ENCODE data around the gene GRM4.

GRM4 gene

DNA sequence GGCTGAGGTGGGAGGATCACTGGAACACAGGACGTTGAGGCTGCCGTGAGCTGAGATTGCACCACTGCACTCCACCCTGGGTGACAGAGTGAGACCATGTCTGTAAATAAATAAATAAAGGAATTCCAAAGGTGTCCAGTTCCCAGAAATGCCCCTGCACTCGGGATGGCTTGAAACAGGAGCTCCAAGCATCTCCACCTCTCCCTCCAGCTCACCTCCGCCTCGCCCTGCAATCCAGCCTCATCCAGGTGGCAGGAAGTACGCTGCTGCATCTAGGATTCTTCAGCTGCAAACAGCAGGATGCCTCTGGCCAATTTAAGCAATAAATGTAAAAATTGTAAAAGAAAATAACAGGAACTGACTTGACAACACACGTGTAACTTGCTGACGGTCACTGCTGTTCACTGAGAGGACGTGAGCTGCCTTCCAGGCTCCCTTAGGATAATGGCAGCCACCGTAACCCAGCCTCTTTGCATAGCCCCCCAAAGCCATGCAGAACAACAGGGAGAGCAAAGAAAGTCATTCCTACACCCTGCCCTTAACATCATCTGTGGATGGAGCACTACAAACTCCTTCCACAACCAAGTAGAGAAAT is 11.4 kb upstream of the GRM4 start:
- no peak for DNase-seq (ENCODE audit: low read depth)

DNA sequence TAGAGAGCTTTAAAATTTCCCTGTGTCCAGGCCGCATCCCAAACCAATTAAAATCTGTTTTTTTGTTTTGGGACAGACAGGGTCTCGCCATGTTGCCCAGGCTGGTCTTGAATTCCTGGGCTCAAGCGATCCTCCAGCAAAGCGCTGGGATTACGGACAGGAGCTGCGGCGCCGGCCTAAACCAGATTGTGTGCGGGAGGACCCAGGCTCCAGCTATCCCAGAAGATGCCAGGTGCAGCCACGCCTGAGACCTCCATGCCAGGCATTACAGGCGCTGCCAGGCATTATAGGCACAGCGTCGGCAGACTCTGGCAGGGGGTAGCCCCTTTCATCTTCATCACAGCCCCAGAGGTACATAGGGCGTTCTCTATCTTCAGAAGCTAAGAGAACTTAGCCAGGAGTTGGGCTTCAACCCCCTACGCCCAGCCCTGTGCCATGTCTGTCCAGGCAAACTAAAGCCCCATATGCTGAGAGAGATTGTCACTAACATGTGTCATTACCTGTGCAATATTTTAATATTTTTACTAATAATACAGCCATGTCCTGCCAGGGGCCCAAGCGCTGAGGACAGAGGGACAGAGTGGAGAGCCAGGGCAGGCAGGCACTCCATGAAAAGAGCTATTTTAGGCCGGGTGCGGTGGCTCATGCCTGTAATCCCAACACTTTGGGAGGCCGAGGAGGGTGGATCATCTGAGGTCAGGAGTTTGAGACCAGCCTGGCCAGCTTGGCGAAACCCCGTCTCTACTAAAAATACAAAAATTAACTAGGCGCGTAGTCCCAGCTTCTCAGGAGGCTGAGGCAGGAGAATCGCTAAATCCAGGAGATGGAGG is 9.8 kb upstream of the GRM4 start:
- no peak for DNase-seq (ENCODE audit: low read depth)

DNA sequence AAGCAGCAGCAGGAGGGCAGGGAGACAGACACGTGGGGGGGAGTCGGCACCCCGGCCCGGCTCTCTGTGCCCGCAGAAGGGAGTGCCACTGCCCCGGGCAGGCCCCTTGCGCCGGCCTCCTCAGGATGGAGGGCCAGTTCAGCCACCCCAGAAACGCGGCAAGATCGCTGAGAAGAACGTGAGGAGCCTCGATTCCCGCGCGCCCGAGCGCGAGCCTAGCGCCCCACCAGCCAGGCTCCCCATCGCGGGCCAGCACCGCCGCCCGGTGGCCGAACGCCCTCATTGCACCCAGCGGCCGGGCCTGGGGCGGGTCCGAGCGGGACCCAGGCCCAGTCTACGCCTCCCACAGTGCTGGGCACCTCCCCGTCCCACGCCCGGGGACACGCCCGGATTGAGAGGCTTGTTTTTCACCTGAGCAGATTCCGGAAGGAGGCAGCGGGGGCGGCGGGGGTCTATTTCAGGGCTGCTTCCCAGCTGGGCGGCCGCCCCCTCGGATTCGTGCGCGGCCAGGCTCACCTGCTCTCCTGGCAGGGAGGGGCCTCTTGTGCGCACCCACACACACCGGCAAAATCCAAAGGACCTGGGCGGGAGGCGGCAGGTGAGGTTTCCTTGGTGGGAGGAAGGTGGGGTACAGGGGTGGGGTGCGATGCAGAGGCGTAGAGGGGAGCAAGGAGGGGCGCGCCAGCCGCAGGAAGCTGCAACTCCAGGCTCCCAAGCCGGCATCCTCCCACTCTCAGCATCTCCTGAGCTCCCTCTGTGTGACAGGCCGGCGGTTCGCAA is 9.0 kb upstream of the GRM4 start:
- peak; percentile 62 for DNase-seq (ENCODE audit: low read depth)

DNA sequence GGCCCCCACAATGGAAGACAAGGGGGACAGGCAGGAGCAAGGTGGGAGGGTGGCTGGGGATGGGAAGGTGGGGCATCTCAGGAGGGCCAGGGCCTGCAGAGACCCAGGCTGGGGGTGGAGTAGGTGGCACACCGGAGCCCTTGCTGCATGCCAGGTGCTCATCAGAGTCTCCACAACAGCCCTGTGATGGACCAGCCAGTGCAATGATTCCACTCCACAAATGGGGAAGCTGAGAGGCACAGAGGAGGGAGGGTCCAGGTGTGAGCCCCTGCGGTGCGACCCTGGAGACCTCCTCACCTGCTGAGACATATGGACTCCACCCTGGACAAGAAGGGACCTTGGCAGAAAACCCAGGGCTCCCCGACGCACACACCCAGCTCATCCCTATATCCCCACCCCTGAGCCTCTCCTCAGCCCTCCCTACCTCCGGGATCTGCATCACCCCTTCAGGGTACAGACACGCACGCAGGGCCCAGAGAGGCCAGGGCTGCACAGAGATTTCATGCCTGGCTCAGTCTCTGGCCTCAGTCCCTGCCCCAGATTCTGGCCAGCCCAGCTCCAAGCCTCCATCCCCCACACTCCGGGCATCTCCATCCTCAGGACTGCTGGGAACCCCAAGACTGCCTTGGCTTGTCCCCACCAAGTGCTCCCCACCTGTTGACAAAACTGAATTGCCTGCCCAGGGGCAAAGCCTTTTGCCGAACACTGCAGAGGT is 7.1 kb upstream of the GRM4 start:
- DNase-seq (ENCODE audit: low read depth): no peak

DNA sequence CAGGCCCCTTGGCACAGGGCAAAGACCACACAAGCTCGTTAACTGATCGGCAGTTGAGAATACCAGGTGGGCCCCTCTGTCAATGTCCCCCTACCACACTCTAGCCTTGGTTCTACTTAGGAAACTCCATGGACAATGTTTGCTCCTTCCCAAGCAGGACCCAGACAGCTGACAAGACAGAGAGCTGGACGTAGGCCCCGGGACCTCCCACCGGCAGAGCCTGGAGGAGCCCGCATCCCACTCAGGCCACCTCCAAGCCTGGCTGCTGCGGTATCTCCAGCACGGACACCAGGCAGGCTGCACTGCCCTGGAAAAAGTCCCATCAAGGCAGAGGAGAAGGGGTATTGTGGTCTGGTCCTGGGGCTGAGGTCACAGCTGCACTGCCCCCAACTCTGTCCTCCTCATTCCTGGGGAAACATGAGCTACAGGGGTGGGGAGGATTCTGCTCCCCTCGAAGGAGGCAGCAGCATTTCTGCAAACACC is 6.2 kb upstream of the GRM4 start:
- DNase-seq (ENCODE audit: low read depth): no peak

DNA sequence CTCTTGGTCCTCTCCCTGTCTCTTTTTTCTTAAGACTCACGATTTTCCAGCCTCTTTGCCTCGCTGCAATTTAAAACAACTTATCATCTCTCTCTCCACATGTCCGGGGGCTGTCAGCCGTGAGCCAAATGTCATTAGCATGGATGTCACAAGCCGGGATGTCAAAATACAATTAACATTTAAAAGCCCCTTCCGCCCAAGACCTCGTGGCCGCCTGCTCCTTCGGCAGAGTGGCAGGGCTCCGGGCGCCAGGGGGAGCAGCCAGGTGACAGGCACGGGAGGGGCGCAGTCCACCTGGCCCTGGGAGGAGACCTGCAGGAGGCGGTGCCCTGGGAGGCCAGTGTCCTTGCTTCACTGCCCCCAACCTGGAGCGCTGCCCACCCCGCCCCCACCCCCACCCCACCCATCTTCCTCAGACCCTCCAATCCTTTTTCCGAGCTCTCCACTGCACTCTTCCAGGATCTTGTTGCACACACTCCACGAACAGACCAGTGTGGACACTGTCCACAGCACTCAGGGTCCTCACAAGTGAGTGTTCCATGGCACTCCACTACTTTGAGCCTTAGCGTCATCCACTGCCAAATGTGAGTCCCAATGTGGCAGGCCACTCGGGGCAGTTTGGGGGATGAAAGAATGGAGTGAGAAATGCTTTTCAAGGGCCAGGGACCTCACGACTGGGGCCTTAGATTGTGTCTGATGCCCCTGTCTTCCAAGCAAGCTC is 5.6 kb upstream of the GRM4 start:
- DNase-seq (ENCODE audit: low read depth): no peak

DNA sequence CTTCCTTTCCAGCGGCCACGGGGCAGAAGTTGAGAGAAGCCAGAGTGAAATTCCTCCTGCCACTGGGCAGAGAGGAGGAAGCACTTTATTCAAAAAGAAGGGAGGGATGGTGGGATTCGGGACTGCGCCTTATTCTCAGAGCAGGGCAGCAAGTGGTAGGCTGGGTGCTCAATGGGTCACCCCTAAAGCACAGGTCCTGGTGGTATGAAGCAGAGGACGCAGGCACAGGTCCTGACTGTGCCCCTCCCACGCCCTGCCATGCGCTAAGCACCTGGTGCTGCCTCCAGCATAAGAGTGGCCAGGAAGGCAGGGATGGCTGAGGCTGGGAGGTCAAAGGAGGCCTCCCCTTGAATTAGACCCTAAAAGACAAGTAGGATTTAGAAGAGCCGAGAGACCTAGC is 4.9 kb upstream of the GRM4 start:
- no peak for DNase-seq (ENCODE audit: low read depth)

DNA sequence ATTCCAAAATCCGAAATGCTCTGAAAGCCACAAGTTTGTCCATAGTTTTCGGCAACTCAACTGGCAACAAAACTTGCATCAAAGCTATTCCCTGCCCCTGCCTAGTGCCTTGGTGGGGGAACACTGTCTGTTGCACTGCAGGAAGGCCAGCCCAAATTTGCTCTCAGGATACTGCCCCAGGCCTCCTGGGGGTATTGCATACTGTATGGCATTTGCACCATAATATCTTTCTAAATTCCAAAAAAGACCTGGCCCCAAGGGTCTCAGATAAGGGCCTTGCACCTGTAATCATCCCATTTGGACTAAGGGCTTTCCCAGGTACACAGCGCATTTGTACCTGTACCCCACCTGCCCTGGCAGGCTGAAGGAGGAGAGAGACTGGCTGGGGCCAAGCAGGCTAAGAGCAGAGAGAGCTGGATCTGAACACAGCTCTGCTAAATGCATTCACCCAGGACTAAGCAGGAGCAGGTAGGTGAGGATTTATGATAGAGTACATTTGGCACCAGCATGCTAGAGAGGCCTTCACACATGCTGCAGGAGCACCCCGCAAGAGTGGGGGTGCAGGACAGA is 4.0 kb upstream of the GRM4 start:
- DNase-seq (ENCODE audit: low read depth): no peak

DNA sequence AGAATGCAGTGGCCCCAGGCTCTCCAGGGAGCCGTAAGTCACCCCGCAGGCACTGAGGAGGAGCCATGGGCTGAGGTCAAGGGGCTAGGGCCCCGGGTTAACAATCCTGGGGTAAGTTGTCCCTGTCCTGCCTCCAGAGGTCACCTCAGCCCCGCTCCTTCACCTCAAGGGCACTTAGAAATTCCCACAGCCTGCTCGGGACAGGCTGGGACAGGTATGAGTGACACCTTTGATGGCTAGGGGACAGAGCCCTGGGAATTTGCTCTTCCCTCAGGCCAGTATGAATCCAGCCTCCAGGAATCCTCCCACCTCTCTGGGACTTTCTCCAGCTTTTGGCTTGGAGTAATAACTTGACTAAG is 3.5 kb upstream of the GRM4 start:
- DNase-seq (ENCODE audit: low read depth): no peak

DNA sequence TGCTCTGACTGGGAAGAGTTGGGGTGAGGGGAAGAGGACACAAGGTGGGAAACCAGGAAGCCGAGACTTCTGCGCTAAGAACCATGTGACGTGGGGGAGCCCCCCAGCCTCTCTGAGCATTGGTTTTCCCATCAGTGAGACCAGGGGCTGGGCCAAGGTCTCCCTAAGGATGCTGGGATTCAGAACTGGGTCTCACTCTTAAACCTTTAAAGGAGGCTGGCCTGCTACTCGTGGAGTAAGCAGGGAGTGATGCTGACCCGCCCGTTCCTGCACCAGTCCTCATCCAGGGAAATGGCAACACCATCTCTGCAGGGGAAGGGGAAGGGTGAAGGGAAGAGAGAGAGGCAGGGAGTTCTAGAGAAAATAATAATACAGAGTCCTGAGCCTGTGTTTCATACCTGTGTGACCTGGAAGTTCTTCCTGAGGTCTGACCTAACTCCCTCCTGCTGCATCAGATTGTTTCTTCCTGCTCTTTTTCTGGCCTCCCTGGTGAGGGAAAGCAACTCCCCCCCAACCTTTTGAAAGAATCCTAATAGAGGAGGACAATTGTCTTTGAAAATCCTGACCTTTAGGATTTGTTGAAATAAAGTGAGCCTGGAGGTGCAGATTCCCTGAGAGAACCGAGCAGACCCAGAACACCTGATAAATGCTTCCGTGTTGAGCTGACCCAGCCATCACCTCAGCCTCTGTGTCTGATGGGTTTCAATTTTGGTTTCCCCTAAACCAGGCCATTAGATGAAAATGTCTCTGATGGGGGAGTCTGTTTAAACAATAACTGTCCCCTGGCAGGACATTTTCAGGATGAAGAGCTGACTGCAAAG is 3.0 kb upstream of the GRM4 start:
- DNase-seq (ENCODE audit: low read depth): no peak

DNA sequence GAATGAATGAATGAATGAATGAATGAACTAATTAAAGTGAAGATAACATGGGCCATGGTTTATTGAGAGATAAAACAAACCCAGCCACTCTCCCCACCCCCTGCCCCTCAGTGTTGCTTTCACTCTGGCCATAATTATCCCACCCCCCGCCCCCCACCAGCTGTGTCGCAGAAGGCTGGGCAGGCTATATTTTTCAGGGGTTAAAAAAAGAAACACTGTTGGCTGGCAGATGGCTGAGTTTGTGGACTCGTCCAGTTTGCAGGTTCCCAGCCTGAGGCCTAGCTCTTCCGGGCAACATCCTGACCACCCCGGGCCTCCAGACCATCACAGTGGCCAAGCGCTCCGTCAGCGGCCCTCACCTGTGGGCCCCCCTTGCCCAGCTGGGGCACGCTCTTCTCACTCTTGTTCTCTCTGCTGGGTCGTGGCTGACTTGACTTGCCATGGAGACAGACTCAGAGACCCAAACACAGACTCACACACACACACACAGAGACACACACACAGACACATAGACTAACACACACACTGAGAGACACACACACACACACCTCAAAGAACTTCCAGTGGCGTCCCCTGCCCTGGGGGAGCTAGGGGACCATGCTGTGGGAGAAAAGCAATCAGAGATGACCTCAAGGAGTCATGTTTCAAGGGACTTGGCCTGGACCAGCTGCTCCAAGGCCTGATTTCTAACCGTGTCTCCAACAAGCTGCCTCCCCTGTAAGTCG is 2.2 kb upstream of the GRM4 start:
- DNase-seq (ENCODE audit: low read depth): no peak

DNA sequence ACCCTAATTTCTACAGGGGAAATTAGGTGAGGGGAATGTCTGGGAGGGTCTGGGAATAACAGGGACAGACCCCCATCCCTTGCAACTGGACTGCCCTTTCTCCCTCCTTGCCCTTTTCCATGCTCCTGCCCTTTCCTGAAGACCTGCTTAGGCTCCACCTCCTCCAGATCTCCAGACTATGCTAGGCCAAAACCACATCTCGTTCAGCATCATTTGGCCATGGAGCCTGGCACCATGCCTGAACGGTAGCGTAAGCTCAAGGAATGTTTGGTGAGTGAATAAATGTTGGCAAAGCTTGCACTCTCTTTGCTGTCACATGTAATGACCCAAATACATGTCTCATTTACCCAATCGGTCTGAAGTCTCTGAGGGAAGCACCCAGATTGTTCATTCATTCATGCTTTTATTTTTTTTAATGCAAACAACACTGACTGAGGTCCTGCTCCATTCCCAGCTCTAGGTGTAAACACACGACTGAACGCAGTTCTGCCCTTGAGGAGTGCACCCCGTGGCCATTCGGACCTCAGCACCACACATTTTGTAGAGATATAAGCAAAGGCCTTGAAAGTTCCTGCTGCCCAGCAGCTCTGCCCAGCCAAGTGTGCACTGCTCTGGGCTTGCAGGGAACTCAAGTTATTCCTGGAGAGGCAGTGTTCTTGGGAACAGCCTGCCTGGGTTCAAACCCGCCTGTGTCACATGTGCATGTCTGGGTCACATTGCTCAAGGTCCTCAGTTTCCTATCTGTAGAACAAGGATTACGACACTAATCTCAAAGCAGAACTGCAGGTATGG is 1.1 kb upstream of the GRM4 start:
- no peak for DNase-seq (ENCODE audit: low read depth)

DNA sequence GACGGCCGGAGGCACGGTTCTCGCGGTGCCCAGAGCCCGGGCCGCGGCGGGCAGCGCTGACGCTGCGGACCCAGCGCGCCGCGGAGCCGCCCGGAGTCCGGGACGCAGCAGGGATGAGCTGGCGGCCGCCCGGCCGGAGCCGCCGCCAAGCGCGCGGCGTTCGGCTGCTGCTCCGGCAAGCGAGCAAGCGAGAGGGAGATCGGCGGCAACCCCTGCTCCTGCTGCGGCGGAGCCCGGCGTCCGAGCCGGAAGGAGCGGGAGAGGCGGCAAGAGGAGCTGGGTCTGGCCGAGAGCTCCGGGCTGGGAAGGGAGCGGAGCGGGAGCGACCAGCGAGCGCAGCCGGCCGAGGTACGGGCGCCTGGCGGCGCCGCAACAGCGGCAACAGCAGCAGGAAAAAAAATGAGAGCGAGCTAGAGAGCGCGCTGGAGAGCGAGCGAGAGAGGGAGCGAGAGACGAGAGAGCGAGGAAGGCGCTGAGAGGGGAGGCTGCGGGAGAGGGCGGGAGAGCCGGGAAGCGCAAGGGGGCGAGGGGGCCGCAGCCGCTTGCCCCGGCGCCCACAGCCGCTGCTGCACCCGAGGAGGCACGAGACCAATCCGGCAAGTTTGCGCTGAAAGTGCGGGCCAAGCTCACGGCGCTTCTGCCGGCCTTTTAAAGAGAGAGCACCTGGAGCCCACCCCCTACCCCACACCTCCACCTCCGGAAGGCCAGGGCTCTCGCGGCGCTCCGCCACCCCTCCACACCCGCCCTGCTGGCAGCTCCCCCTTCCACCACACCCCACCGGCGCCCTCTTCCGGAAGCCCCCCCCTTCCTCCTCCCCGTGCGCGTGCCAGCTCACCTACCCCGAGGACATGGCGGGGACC is 496 bp downstream of the GRM4 start:
- peak; percentile 23 for DNase-seq (ENCODE audit: low read depth)

DNA sequence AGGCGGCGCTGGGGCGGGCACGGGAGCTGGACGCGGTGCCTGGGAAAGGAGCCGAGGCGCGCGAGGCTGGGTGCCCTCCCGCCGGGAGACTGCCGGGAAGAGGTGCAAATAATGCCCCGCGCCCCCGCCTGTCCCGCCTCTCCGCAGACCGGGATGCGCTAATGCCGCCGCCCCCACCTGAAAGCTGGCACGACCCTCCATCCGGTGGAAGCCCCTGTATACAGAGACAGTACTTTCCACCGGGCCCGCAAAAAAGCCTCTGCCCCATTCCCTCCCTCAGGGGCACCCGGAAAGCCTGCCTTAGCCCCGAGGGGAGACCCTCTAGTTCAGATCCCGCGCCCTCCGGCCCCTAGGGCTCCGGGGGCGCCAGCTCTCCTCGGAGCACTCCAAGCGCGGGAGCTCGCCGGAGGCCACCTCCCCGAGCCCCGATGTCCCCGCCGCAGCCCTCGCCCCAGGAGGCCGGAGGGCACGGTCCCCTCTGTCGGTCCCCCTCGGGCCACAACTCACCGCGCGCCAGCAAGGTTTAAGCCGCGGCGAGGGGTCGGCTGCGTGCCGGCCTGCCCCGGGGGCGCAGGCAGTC is 1.2 kb downstream of the GRM4 start:
- no peak for DNase-seq (ENCODE audit: low read depth)

DNA sequence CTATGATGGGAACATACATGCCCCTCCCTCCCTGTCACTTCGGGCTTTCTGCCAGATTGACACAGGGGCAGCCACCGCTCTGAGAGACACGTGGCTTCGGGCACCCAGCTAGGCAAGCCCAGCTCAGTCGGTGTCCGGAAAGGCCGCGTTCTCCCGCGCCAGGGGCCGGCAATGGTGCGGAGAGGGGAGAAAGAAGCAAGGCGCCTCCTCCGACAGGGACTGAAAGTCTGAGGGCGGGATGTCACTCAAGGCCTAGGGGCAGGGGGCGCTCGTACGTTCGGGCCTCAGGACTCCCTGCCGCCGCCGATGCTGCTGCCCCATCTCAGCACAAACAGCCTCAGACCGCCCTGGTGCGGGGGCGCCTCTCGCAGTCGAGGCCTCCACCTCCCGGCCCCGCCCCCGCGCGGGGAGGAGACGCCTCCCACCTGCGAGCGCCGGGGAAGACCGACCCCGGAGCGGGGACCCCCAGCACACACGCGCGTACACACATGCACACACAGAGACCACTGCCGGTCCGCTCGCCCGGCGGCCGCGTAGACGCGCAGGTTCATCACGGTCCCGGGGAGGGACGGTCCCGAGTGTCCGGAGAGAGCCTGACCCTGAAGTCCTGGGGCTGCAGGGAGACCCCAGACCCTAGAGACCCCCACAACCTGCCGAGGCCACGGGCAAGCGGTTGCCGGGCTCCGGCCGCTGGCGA is 1.9 kb downstream of the GRM4 start:
- peak; percentile 39 for DNase-seq (ENCODE audit: low read depth)

DNA sequence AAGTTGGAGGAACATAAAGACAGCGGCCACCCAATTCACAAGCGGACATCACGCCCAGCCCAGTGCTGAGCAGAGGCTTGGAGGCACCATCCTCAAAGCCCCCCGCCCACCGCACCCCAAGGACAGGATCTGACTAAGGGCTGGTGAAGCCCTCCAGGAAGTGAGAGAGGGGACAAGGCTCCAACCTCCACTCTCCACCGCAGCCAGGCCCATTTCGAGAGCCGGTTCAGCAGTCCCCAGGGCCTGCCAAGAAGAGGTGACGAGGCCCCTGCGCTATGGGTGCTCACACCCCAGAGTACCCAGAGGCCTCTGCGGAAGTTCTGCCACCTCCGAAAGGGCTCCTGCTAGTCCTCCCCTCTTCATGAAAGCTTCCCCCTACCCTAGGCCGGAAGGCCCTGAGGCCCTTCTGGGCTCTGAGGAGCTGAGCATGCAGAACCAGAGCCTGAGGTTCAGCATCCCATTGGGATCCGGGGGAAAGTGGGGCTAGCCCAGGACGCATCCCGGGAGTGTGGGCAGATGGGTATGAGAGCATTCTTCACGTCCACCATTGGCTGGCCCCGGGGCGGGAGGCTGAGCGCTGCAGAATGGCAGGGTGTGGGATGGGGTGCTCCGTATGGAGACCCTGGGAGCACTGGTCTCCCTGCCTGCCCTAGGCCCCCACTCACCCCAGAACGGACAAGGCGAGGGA is 2.5 kb downstream of the GRM4 start:
- no peak for DNase-seq (ENCODE audit: low read depth)

Data from activated T-cell treated with anti-CD3 and anti-CD28 coated beads for 1 hour (primary cell).